C4-2B (cell line): Measurements from ENCODE around the gene GEMIN2.
"Not testable (repeated sequence)": the region's sequence is repeated elsewhere in the genome, so short reads cannot be mapped to it uniquely, and the experiment has no call there.

Experiments
- H3K27ac ChIP-seq: fragments of 450-650 bp; 2 replicates; pipeline ENCODE4 v1.5.1; 2017
- CTCF ChIP-seq: fragments of 450-650 bp; conservative IDR thresholded peaks from 2 replicates; pipeline ENCODE4 v1.5.1; 2017; ENCODE audit warnings: mild to moderate bottlenecking
- ZFX ChIP-seq: fragments of 450-650 bp; IDR thresholded peaks from 2 replicates; pipeline ENCODE4 v1.6.1; 2017

The GEMIN2 gene

DNA sequence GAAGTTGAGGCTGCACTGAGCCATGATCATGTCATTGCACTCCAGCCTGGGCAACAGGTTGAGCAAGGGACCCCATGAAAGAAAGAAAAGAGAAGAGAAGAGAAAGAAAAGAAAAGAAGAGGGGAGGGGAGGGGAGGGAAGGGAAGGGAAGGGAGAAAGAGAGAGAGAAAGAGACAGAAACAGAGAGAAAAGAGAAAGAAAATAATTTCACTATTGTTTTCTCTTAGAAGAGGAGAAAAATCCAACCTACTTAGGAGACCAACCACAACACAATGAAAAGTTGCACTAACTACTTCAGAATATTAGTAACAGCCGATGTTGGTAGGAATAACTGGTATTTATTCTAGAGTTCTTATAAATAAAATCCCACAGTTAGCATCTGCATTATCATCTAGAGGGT lies 46.4 kb downstream of the GEMIN2 start:
- no peak overlapping the region for H3K27ac ChIP-seq
- TF ChIP-seq CTCF = no peak

DNA sequence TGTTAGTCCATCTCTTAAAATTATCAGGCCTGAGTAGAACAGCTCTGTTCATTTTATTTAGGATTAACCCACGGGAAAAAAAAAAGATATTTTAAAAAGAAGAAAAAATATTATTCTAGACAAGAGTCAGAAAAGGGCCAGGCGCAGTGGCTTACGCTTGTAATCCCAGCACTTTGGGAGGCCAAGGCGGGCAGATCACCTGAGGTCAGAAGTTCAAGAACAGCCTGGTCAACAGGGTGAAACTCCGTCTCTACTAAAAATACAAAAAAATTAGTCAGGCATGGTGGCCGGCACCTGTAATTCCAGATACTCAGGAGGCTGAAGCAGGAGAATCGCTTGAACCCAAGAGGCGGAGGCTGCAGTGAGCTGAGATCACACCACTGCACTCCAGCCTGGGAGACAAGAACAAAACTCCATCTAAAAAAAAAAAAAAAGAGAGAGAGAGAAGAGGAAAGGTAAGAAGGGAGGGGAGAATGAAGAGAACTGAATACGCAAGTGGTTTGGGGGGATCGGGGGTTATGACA lies 53.7 kb downstream of the GEMIN2 start:
- not testable (repeated sequence) for H3K27ac ChIP-seq

GRCh38 chr14:39168591-39168990 lies 54.5 kb downstream of the GEMIN2 start:
- no peak for TF ChIP-seq CTCF
- TF ChIP-seq ZFX = no peak

DNA sequence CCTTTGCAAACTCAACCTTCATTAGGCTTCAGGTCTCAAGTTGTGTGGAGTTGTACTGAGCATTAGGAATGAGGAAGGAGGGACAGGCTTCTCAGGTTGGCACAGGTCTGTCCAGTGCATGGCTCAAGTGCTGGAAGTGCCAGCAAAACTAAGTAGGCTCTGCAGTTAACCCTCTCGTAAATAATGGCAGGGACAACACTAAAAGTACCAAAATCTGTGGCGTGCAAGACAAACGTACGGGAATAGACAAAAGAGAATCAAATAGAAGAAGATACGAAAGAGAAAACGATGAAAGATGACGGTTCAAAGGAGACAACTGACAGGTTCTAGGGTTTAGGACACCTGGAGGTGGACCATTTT lies 55.4 kb downstream of the GEMIN2 start:
- TF ChIP-seq ZFX = no peak
- no peak for TF ChIP-seq CTCF
- H3K27ac ChIP-seq = peak overlapping the region; percentile 84

More at GRCh38 chr14:39168591-39168990, 54.5 kb downstream of the GEMIN2 start:
- no peak overlapping the region for H3K27ac ChIP-seq

GRCh38 chr14:39173198-39173597 lies 59.1 kb downstream of the GEMIN2 start:
- H3K27ac ChIP-seq = no peak overlapping the region
- TF ChIP-seq CTCF (no peak), ZFX (no peak)

DNA sequence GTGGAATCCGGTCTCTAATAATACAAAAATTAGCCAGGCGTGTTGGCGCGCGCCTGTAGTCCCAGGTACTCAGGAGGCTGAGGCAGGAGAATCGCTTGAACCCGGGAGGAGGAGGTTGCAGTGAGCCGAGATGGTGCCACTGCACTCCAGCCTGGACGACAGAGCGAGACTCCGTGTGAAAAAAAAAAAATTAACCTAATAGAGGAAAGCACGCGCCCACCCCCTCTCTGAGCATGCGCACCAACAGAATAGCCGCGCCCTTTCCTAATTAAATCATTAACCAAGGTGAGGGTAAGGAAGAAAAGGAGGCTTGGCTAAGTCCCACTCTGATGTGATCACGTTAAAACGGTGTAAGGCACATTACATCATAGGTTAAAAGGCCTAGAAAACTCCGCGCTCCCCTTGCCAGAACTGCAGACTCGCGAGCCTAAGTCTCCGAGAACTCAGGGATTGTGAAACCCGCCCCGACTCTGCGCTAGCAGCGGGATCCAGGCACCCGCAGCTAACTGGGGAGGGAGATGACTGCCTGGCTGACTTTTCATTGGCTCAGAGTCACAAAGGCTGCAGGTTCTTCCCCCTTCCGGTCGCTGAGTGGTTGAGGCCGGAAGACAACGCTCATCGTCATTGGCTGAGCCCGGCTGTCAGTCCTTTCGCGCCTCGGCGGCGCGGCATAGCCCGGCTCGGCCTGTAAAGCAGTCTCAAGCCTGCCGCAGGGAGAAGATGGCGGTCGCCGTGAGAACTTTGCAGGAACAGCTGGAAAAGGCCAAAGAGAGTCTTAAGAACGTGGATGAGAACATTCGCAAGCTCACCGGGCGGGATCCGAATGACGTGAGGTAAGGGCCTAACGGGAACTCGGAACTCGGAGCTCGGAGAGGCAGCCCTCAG lies 60.7 kb downstream of the GEMIN2 start, which contains the start of gene PNN:
Gene PNN, plus strand, starts transcription at position 695 of the 885 bp plus-strand sequence. Its CDS starts 26 bp downstream, at position 721.
- TF ChIP-seq CTCF (no peak), ZFX (no peak)
- peak within 1 kb of the TSS; percentile 94 for H3K27ac ChIP-seq

DNA sequence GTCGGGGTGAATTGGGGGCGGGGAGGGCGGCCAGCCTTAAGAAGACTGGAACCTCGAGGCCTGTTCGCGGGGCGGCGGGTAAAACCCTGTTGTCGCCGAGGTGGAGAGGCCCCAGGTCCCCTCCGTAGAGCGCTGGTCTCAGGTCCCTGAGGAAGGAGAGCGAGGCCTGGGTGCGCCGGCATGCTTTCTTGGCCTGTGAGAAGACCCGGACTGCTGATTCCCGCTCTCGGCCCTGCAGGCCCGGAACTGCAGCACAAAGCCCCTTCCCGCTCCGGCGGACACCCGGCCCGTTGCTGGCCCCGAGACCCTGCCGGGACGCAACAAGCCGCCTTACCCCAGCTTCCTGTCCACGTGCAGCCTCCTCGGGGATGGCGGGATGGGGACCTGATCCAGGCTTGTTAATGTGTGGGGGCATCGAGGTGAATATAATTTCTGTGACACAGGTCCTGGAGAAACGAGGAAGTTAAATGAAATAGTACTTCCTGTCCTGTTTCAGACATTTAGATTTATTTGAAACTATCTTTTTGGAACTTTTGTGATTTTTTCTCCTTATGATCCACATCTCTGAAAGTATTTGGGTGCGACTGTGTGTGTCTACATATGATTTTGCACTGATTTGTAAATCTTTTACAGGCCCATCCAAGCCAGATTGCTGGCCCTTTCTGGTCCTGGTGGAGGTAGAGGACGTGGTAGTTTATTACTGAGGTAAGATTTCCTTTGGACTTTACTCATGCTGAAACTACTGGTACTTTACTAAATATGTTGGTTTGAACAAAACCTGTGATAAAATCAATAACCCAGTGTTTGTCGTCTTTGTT lies 61.5 kb downstream of the GEMIN2 start:
- H3K27ac ChIP-seq = peak overlapping the region; percentile 94

More for the DNA sequence above, 61.5 kb downstream of the GEMIN2 start:
- TF ChIP-seq CTCF (no peak), ZFX (peak; percentile 94)
